ENCODE results near the gene ANKRD28.

GRCh38 chr3:15805756-15806266 is 8.0 kb upstream of the ANKRD28 start:
- TF ChIP-seq CTCF (conservative IDR thresholded peaks at IDR 0.05) (no peak), EZH2 (IDR thresholded peaks at IDR 0.05; ENCODE audit: low read depth) (no peak)
